Measurements from ENCODE around the gene NCOA6. TPM values are rescaled to one million over a fixed set of nuclear protein-coding genes. Genes with fewer than 3 reads are reported as not detected.
A peak's percentile ranks its signal among the peaks of the same experiment; 100 is the strongest.

NCOA6 gene
- total RNA-seq, 1 donor from 2014 or later, result 80.7 TPM

GRCh38 chr20:34774886-34775285, 50.6 kb downstream of the NCOA6 start:
- Mint-ChIP-seq H3K36me3 (ENCODE audit: insufficient read depth) (peaks cover 40% of the 10 kb centered on the region), H3K27me3 (no peaks in the 10 kb centered on the region), H3K9me3 (ENCODE audit: low read depth) (no peaks in the 10 kb centered on the region), H3K4me1 (ENCODE audit: low read depth) (peaks cover 4% of the 10 kb centered on the region), H3K4me3 (ENCODE audit: low read depth) (no peak overlapping the region), H3K27ac (peak overlapping the region; percentile 22)
- DNase-seq (ENCODE audit: low spot score, unreplicated experiment), result no peak
- no peak for TF ChIP-seq CTCF (IDR thresholded peaks at IDR 0.05; ENCODE audit: unreplicated experiment)

- no peaks in the 10 kb centered on the region for H3K9me3 Mint-ChIP-seq (ENCODE audit: low read depth)
- no peaks in the 10 kb centered on the region for H3K27me3 Mint-ChIP-seq
- no peak overlapping the region for H3K4me3 Mint-ChIP-seq (ENCODE audit: low read depth)
- DNase-seq (ENCODE audit: low spot score, unreplicated experiment), result no peak
- peak overlapping the region; percentile 22 for H3K27ac Mint-ChIP-seq
- peaks cover 4% of the 10 kb centered on the region for H3K4me1 Mint-ChIP-seq (ENCODE audit: low read depth)
- H3K36me3 Mint-ChIP-seq (ENCODE audit: insufficient read depth), result peaks cover 43% of the 10 kb centered on the region
- TF ChIP-seq CTCF (IDR thresholded peaks at IDR 0.05; ENCODE audit: unreplicated experiment), result no peak
Measured at GRCh38 chr20:34774449-34774848, 51.0 kb downstream of the NCOA6 start.

GRCh38 chr20:34773726-34774125, 51.7 kb downstream of the NCOA6 start:
- TF ChIP-seq CTCF (IDR thresholded peaks at IDR 0.05; ENCODE audit: unreplicated experiment), result no peak
- H3K4me3 Mint-ChIP-seq (ENCODE audit: low read depth), result no peak overlapping the region
- peaks cover 47% of the 10 kb centered on the region for H3K36me3 Mint-ChIP-seq (ENCODE audit: insufficient read depth)
- DNase-seq (ENCODE audit: low spot score, unreplicated experiment), result no peak
- H3K4me1 Mint-ChIP-seq (ENCODE audit: low read depth), result peaks cover 4% of the 10 kb centered on the region
- H3K9me3 Mint-ChIP-seq (ENCODE audit: low read depth), result no peaks in the 10 kb centered on the region
- no peak overlapping the region for H3K27ac Mint-ChIP-seq
- no peaks in the 10 kb centered on the region for H3K27me3 Mint-ChIP-seq

DNA sequence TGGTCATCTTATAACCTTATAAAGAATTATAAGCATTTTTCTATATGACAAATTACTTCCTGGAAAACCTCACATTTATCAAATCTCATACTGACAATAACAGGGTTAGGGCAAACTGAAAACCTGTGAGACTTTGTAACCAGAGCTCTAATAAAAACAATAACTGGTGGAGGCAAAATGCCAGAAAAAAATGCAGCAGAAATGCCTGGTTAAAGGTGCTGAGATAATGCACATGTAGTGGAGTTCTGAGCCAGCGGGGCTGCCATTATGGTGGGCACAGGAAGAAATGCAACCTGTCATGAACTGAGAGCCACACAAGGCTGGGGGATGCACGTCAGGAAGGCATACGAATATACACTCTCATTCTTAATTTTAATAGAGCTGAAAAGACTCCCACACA, 53.0 kb downstream of the NCOA6 start:
- TF ChIP-seq CTCF (IDR thresholded peaks at IDR 0.05; ENCODE audit: unreplicated experiment), result no peak
- H3K4me3 Mint-ChIP-seq (ENCODE audit: low read depth), result no peak overlapping the region
- H3K27me3 Mint-ChIP-seq, result no peaks in the 10 kb centered on the region
- H3K27ac Mint-ChIP-seq, result no peak overlapping the region
- H3K4me1 Mint-ChIP-seq (ENCODE audit: low read depth), result peaks cover 4% of the 10 kb centered on the region
- H3K9me3 Mint-ChIP-seq (ENCODE audit: low read depth), result no peaks in the 10 kb centered on the region
- DNase-seq (ENCODE audit: low spot score, unreplicated experiment), result no peak
- H3K36me3 Mint-ChIP-seq (ENCODE audit: insufficient read depth), result peaks cover 51% of the 10 kb centered on the region

DNA sequence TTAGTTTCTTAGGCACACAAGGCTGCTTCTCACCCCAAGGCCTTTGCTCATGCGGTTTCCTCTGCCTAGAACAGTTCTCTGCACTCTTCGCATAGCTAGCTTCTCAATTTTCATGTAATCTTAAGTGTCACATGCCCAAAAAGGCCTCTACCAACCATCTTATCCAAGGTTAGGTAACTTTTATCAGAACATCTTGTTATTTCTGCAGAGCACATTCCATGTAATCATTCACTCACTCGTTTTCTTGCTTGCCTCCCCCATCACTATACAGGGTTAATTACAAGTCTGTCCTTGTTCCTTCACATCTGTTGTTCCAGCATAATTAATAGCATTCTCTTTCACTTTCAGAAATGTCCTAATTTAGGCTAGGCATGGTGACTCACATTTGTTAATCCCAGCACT, 53.8 kb downstream of the NCOA6 start:
- Mint-ChIP-seq H3K36me3 (ENCODE audit: insufficient read depth) (peaks cover 52% of the 10 kb centered on the region), H3K27ac (no peak overlapping the region), H3K9me3 (ENCODE audit: low read depth) (no peaks in the 10 kb centered on the region), H3K27me3 (no peaks in the 10 kb centered on the region), H3K4me3 (ENCODE audit: low read depth) (no peak overlapping the region), H3K4me1 (ENCODE audit: low read depth) (no peaks in the 10 kb centered on the region)
- DNase-seq (ENCODE audit: low spot score, unreplicated experiment), result no peak
- no peak for TF ChIP-seq CTCF (IDR thresholded peaks at IDR 0.05; ENCODE audit: unreplicated experiment)
